Body of pancreas (tissue), 4 donors: ENCODE data around the gene DCXR. TPM values are rescaled to one million over a fixed set of nuclear protein-coding genes. Genes with fewer than 3 reads are reported as not detected.

Experiments
- ATAC-seq: fragments of 150-250 bp; one replicate; pipeline ENCODE4 v1.9.1; 2016
- DNase-seq, 4 donors: peaks; one replicate each; pipeline ENCODE4 v3.0.0-alpha.2; 2019
- H3K27ac ChIP-seq, 4 donors: fragments of 200-600 bp; sonication (generic); 1 replicate in 3 of 4; 2 replicates in 1 of 4; pipeline versions ENCODE4 v1.5.1 to v1.6.1; 2016 to 2019; ENCODE audit warnings: mild to moderate bottlenecking in 1 of 4, mixed read lengths in 1 of 4, moderate library complexity in 1 of 4
- H3K27me3 ChIP-seq, 2 donors: fragments of 200-600 bp; sonication (generic); one replicate each; pipeline ENCODE4 v1.6.0; 2016; ENCODE audit warnings: mild to moderate bottlenecking in 1 of 2
- H3K36me3 ChIP-seq, 2 donors: fragments of 200-600 bp; sonication (generic); replicated peaks in 1 of 2; 2 replicates each; pipeline ENCODE4 v1.5.1; 2016; ENCODE audit warnings: low read depth in 2 of 2; ENCODE audit not compliant: insufficient read depth in 1 of 2
- H3K4me1 ChIP-seq: fragments of 200-600 bp; sonication (generic); one replicate; pipeline ENCODE4 v1.6.0; 2016
- H3K4me3 ChIP-seq, 2 donors: fragments of 200-600 bp; sonication (generic); 1 replicate in 1 of 2; 2 replicates in 1 of 2; pipeline ENCODE4 v1.5.1; 2016 to 2019
- H3K9me3 ChIP-seq, 3 donors: fragments of 200-600 bp; sonication (generic); 1 replicate in 2 of 3; 2 replicates in 1 of 3; pipeline ENCODE4 v1.5.1; 2016
- CTCF ChIP-seq, 7 experiments: fragments of 450-650 bp in 4 of 7; fragments of 200-600 bp in 3 of 7; sonication (generic) in 3 of 7; IDR thresholded peaks; one replicate each; pipeline ENCODE4 v1.5.1; 2016 to 2019; ENCODE audit warnings: antibody characterized with exemption in 7 of 7
- POLR2A ChIP-seq, 3 donors: fragments of 450-650 bp; IDR thresholded peaks; one replicate each; pipeline ENCODE4 v1.6.1; 2016; ENCODE audit warnings: antibody characterized with exemption in 3 of 3, mild to moderate bottlenecking in 2 of 3
- WGBS, 2 donors: methylation state at CpG; one replicate each; pipeline ENCODE4 v1.1.5; 2017; 5-methylcytosine and 5-hydroxymethylcytosine counted together
- intact Hi-C: fragments of 100-400 bp; cut with DNase I; formaldehyde crosslinking; loops from one replicate; pipeline ENCODE4 v1.15.1; 2023
- total RNA-seq, 2 donors: library from RNA; depleted of rRNA; stranded (reverse); fragments of >200 nt; gene quantifications; one replicate each; pipeline ENCODE4 v1.1.0, GENCODE V29; 2016

Gene DCXR
- total RNA-seq, 2 donors from 2014 or later = 82.2 to 205 TPM

GRCh38 chr17:82073446-82073845, 35.9 kb upstream of the DCXR start:
- intact Hi-C loops = no loop called here

DNA sequence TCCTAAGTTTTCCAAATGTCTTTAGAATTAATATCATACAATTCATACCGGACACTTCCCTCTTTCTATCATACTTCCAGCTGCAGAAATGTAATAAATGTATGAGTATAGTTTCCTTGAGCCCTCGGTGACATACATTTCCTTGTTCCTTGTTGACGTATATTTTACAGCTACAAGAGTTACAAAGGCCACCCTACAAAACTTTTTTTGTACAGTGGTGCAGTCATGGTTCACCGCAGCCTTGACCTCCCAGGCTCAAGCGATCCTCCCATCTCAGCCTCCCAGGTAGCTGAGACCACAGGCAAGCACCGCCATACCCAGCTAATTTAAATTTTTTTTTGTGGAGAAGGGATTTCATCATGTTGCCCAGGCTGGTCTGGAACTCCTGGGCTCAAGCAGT, 35.3 kb upstream of the DCXR start:
- 79 to 82% methylated on average over 6 of the region's 6 CpGs for WGBS, 2 donors
- intact Hi-C loops = no loop called here

More at GRCh38 chr17:82073446-82073845, 35.9 kb upstream of the DCXR start:
- Histone ChIP-seq H3K9me3 (no peaks in the 10 kb centered on the region), H3K27ac (no peak overlapping the region), H3K4me3 (no peak overlapping the region), H3K4me1 (no peaks in the 10 kb centered on the region), H3K36me3 (no peaks in the 10 kb centered on the region), H3K27me3 (no peaks in the 10 kb centered on the region)
- no peak for TF ChIP-seq CTCF (IDR thresholded peaks at IDR 0.05)
- no peak for TF ChIP-seq POLR2A (IDR thresholded peaks at IDR 0.05)
- WGBS, 2 donors = 71 to 78% methylated on average over 9 of the region's 9 CpGs
- DNase-seq (no peak), ATAC-seq (no peak)

DNA sequence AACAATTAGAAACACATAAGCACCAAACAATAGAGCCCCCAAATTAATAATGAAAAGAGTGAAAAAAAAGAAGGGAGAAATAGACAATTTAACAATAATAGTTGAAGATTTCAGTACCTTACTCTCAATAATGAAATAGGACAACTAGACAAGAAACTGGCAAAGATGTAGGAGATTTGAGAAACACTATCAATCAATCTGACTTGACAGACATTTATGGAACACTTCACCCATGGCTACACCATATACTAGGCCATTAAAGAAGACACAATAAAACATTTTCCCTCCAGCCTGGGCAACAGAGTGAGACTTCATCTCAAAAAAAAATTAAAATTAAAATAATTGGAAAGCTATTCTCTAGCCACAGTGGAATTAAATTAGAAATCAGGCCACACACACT, 33.1 kb upstream of the DCXR start:
- H3K4me3 ChIP-seq = no peak overlapping the region
- ATAC-seq = no peak
- no peak for TF ChIP-seq POLR2A (IDR thresholded peaks at IDR 0.05)
- TF ChIP-seq CTCF (IDR thresholded peaks at IDR 0.05) = no peak
- DNase-seq = no peak
- H3K27ac ChIP-seq = no peak overlapping the region
- H3K27me3 ChIP-seq = no peaks in the 10 kb centered on the region
- H3K36me3 ChIP-seq = no peaks in the 10 kb centered on the region
- H3K4me1 ChIP-seq = peaks cover 9% of the 10 kb centered on the region
- H3K9me3 ChIP-seq = no peaks in the 10 kb centered on the region
- intact Hi-C loops = no loop called here

More for the DNA sequence above, 35.3 kb upstream of the DCXR start:
- Histone ChIP-seq H3K36me3 (no peaks in the 10 kb centered on the region), H3K4me1 (no peaks in the 10 kb centered on the region), H3K27me3 (no peaks in the 10 kb centered on the region), H3K4me3 (no peak overlapping the region), H3K9me3 (no peaks in the 10 kb centered on the region), H3K27ac (no peak overlapping the region)
- DNase-seq (no peak), ATAC-seq (no peak)
- TF ChIP-seq CTCF (IDR thresholded peaks at IDR 0.05) (no peak), POLR2A (IDR thresholded peaks at IDR 0.05) (no peak)

- Histone ChIP-seq H3K4me3 (peak within 1 kb of the TSS; percentile 43 to 92), H3K4me1 (peaks cover 33% of the 10 kb centered on the region), H3K9me3 (no peaks in the 10 kb centered on the region), H3K27ac (peak within 1 kb of the TSS; percentile 64 to 86 (median 70)), H3K27me3 (no peaks in the 10 kb centered on the region), H3K36me3 (peaks cover 0 to 4% of the 10 kb centered on the region in 2 donors)
- intact Hi-C loops = no loop called here
- ATAC-seq (peak; percentile 92), DNase-seq (peak; percentile 62 to 72 (median 68))
- 10 to 31% methylated on average over 25 to 70 of the region's 88 CpGs for WGBS, 2 donors
- TF ChIP-seq CTCF (IDR thresholded peaks at IDR 0.05) = peak in 1 of 7 experiments; percentile 0
- peak in 2 of 3 donors; percentile 33 to 39 for TF ChIP-seq POLR2A (IDR thresholded peaks at IDR 0.05)
Observed at GRCh38 chr17:82065638-82066303, 28.3 kb upstream of the DCXR start, which contains the start of gene DUS1L. DUS1L (minus strand) TSS chr17:82065804; CDS start chr17:82065059, 745 bp downstream.

DNA sequence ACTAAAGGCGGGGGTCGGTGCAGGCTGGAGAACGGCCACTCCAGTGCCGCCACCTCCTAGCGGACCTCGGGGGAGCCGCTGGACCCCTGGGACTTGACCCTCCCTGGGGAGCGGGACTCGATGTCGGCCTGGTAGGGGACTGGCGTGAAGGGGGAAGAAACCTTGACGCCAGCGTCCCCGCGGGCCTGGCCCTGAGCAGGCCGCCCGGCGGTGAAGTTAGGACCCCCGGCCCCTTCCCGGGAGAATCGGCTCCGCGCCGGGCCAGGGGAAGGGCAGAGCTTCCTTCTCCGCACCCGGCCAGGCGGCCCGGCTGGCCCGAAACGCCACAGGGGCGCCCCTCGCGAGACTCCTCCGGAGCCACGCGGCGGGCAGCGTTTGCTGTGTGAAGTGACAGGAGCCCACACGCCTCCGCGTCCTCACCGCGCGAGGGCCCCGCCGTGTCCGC, 27.7 kb upstream of the DCXR start:
- DNase-seq = no peak

More for the DNA sequence above, 27.7 kb upstream of the DCXR start:
- Histone ChIP-seq H3K9me3 (no peaks in the 10 kb centered on the region), H3K36me3 (peaks cover 2 to 7% of the 10 kb centered on the region in 2 donors), H3K27ac (peak overlapping the region; percentile 64 to 86 (median 70)), H3K27me3 (no peaks in the 10 kb centered on the region), H3K4me1 (peaks cover 33% of the 10 kb centered on the region), H3K4me3 (peak overlapping the region; percentile 43 to 92)
- TF ChIP-seq CTCF (IDR thresholded peaks at IDR 0.05) = no peak
- no peak for TF ChIP-seq POLR2A (IDR thresholded peaks at IDR 0.05)
- intact Hi-C loops = no loop called here
- ATAC-seq = peak; percentile 47
- WGBS, 2 donors = 1 to 4% methylated on average over 5 to 46 of the region's 47 CpGs
